IMR-90 (cell line): Measurements from ENCODE around the gene PALM. TPM values are rescaled to one million over a fixed set of nuclear protein-coding genes. Genes with fewer than 3 reads are reported as not detected.
A peak's percentile ranks its signal among the peaks of the same experiment; 100 is the strongest.

Experiments
- ATAC-seq: fragments of 200-7000 bp; cut with Tn5 transposase; 2 replicates; pipeline ENCODE4 v1.9.1; 2020; ENCODE audit warnings: low read depth, mild to moderate bottlenecking, moderate library complexity
- BruUV-seq: library from RNA; stranded (reverse); fragments of 400-500 nt; replicated peaks from 2 replicates; lab custom pipeline; 2021; lab: Mats Ljungman, UMichigan
- CTCF ChIA-PET: fragments of 300-600 bp; formaldehyde crosslinking; extraction: SDS; loops from one replicate; lab custom pipeline; 2021; ENCODE audit warnings: antibody characterized with exemption; lab: Yijun Ruan, JAX
- POLR2A ChIA-PET: fragments of 300-600 bp; sonication (Branson Sonifier 250); formaldehyde crosslinking; loops from one replicate; lab custom pipeline; 2022; ENCODE audit warnings: antibody characterized with exemption; ENCODE audit not compliant: unreplicated experiment; lab: Charles Lee
- DNase-seq: peaks from one replicate; pipeline ENCODE4 v3.0.0; 2013
- H2AFZ ChIP-seq: replicated peaks from 2 replicates; pipeline ENCODE3; 2013; ENCODE audit warnings: low read length, mild to moderate bottlenecking; ENCODE audit not compliant: poor library complexity
- H2AK5ac ChIP-seq: 2 replicates; pipeline ENCODE4 v1.6.1; 2013; ENCODE audit warnings: low read depth, low read length, inconsistent platforms
- H2AK9ac ChIP-seq: replicated peaks from 2 replicates; pipeline ENCODE3; 2013; ENCODE audit warnings: mild to moderate bottlenecking, low read depth, low read length, moderate library complexity; ENCODE audit not compliant: poor library complexity
- H2BK120ac ChIP-seq: 2 replicates; pipeline ENCODE4 v1.6.1; 2013; ENCODE audit warnings: low read depth, low read length, inconsistent platforms
- H2BK15ac ChIP-seq: 3 replicates; pipeline ENCODE4 v1.6.1; 2013; ENCODE audit warnings: low read depth, low read length, inconsistent platforms
- H2BK20ac ChIP-seq: 2 replicates; pipeline ENCODE4 v1.6.1; 2013; ENCODE audit warnings: low read depth, mild to moderate bottlenecking, inconsistent platforms, low read length, moderate library complexity
- H2BK5ac ChIP-seq: 2 replicates; pipeline ENCODE4 v1.6.1; 2013; ENCODE audit warnings: mild to moderate bottlenecking, low read depth, low read length, inconsistent platforms; ENCODE audit not compliant: poor library complexity, severe bottlenecking
- H3K14ac ChIP-seq: replicated peaks from 2 replicates; pipeline ENCODE4 v1.6.1; 2013; ENCODE audit warnings: low read depth, low read length, inconsistent platforms
- H3K18ac ChIP-seq: 2 replicates; pipeline ENCODE4 v1.6.1; 2013; ENCODE audit warnings: low read depth, low read length, control low read depth
- H3K23ac ChIP-seq: 2 replicates; pipeline ENCODE4 v1.6.1; 2013; ENCODE audit warnings: low read depth, low read length, inconsistent platforms
- H3K27ac ChIP-seq: 2 replicates; pipeline ENCODE4 v1.5.1; 2013; ENCODE audit warnings: mild to moderate bottlenecking, control low read depth, low read length; ENCODE audit not compliant: insufficient read depth
- H3K27me3 ChIP-seq: 2 replicates; pipeline ENCODE4 v1.6.1; 2013; ENCODE audit warnings: low read length; ENCODE audit not compliant: control insufficient read depth, insufficient read depth
- H3K36me3 ChIP-seq: 2 replicates; pipeline ENCODE4 v1.6.1; 2013; ENCODE audit warnings: low read length, mixed read lengths; ENCODE audit not compliant: control insufficient read depth, insufficient read depth
- H3K4ac ChIP-seq: 2 replicates; pipeline ENCODE4 v1.6.1; 2013; ENCODE audit warnings: low read depth, low read length, inconsistent platforms
- H3K4me1 ChIP-seq: 2 replicates; pipeline ENCODE4 v1.6.1; 2013; ENCODE audit warnings: low read length, mixed read lengths; ENCODE audit not compliant: control insufficient read depth, insufficient read depth
- H3K4me2 ChIP-seq: 2 replicates; pipeline ENCODE4 v1.6.1; 2013; ENCODE audit warnings: low read depth, mild to moderate bottlenecking, control low read depth, low read length, moderate library complexity
- H3K4me3 ChIP-seq: 2 replicates; pipeline ENCODE4 v1.5.1; 2013; ENCODE audit warnings: low read depth, mild to moderate bottlenecking, control low read depth, low read length, moderate library complexity; ENCODE audit not compliant: insufficient read depth
- H3K56ac ChIP-seq: 2 replicates; pipeline ENCODE4 v1.6.1; 2013; ENCODE audit warnings: low read length, inconsistent platforms; ENCODE audit not compliant: insufficient read depth; ENCODE audit errors: extremely low read depth
- H3K79me1 ChIP-seq, 2 experiments: 2 replicates each; pipeline ENCODE4 v1.6.1; 2013; ENCODE audit warnings: low read length in 2 of 2, inconsistent platforms in 1 of 2, low read depth in 1 of 2
- H3K9ac ChIP-seq: 2 replicates; pipeline ENCODE4 v1.6.1; 2013; ENCODE audit warnings: low read depth, low read length, control low read depth
- H3K9me1 ChIP-seq: 2 replicates; pipeline ENCODE4 v1.6.1; 2013; ENCODE audit warnings: low read length, inconsistent platforms; ENCODE audit not compliant: insufficient read depth
- H3K9me3 ChIP-seq: 2 replicates; pipeline ENCODE4 v1.6.1; 2013; ENCODE audit warnings: low read length; ENCODE audit not compliant: control insufficient read depth, insufficient read depth
- H4K20me1 ChIP-seq: 2 replicates; pipeline ENCODE4 v1.6.1; 2013; ENCODE audit warnings: low read length, inconsistent platforms; ENCODE audit not compliant: insufficient read depth
- H4K5ac ChIP-seq: 2 replicates; pipeline ENCODE4 v1.6.1; 2013; ENCODE audit warnings: mild to moderate bottlenecking, low read depth, low read length, control low read depth
- H4K8ac ChIP-seq, 2 experiments: 2 replicates each; pipeline ENCODE4 v1.6.1; 2013; ENCODE audit warnings: low read depth in 2 of 2, low read length in 2 of 2, control low read depth in 1 of 2, inconsistent platforms in 1 of 2
- H4K91ac ChIP-seq: 2 replicates; pipeline ENCODE4 v1.6.1; 2013; ENCODE audit warnings: low read depth, low read length, inconsistent platforms; ENCODE audit not compliant: insufficient read depth
- CEBPB ChIP-seq: IDR thresholded peaks from 2 replicates; pipeline ENCODE4 v1.6.1; 2012; ENCODE audit warnings: low read depth, low read length, improper control_type of control experiment
- RCOR1 ChIP-seq: IDR thresholded peaks from 2 replicates; pipeline ENCODE4 v1.6.1; 2012; ENCODE audit warnings: mild to moderate bottlenecking, low read length, improper control_type of control experiment; ENCODE audit not compliant: insufficient replicate concordance
- WGBS, 2 experiments: methylation state at CpG; one replicate each; pipeline versions ENCODE4 v1.1.5 to v1.1.7; 2013; ENCODE audit warnings: missing lambda C conversion rate in 2 of 2; ENCODE audit not compliant: insufficient read length in 1 of 2; ENCODE audit errors: extremely low coverage in 2 of 2; 5-methylcytosine and 5-hydroxymethylcytosine counted together
- dilution Hi-C: fragments of 300-500 bp; cut with HindIII; formaldehyde crosslinking; loops from one replicate; pipeline ENCODE4 v1.14.3; 2018; ENCODE audit warnings: low sequenced_read_pairs; ENCODE audit not compliant: unreplicated experiment
- in situ Hi-C: fragments of 300-500 bp; cut with MboI; formaldehyde crosslinking; loops from 3 replicates; pipeline ENCODE4 v1.14.3; 2019; ENCODE audit warnings: low sequenced_read_pairs, inconsistent platforms, mixed read lengths
- intact Hi-C: fragments of 100-400 bp; cut with micrococcal nuclease; formaldehyde crosslinking; loops from 2 replicates; pipeline ENCODE4 v1.10.0; 2022
- polyA plus RNA-seq, 3 experiments: library from polyadenylated mRNA; depleted of rRNA; stranded (reverse); fragments of >200 nt; gene quantifications; 2 replicates each; pipeline ENCODE4 v1.2.3, GENCODE V29; 2012; ENCODE audit warnings: low replicate concordance in 1 of 3
- total RNA-seq: library from RNA; depleted of rRNA; stranded (reverse); fragments of >200 nt; gene quantifications from 2 replicates; pipeline ENCODE4 v1.2.3, GENCODE V29; 2012

The PALM gene
- total and polyA plus RNA-seq, 2 of the 4 experiments (the other 2 are of a cell fraction), result 2.2 to 7.4 TPM

DNA sequence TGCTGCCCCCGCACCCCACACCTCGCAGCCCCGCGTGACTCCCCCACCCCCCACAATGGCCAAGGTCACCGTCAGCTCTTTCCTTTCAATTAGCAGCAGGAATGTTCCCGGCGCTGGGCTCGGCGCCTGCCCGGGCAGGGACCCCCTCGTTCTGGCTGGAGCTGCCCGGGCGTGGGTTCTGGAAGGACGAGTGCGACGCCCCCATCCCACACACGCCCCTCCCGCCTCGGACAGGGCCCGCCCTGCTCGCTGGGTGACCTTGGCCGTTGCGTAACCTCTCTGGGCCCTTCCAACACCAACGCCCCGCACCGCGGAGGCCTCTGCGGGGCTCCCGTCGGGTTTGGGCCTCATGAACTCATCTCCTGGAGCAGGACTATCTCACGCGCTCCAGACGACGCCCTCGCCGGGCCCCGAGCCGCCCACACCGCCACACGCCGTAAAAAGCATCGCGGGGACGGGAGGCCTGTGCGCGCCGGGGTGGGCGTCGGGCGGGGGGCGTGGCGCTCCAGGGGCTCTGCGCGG lies 10.3 kb downstream of the PALM start:
- Histone ChIP-seq H2BK20ac (no peak overlapping the region), H4K5ac (no peak overlapping the region), H2AK9ac (no peak overlapping the region), H2BK5ac (no peak overlapping the region), H3K23ac (no peak overlapping the region), H2AFZ (no peak overlapping the region), H3K4me3 (no peak overlapping the region), H3K14ac (no peak overlapping the region), H3K4me1 (peaks cover 4% of the 10 kb centered on the region; the same call in 1 of the 2 replicates), H4K20me1 (peaks cover 3% of the 10 kb centered on the region), H3K18ac (no peak overlapping the region), H2AK5ac (no peak overlapping the region), H2BK120ac (no peak overlapping the region), H3K27ac (no peak overlapping the region), H3K4me2 (no peak overlapping the region), H4K8ac (no peak overlapping the region), H3K79me1 (no peaks in the 10 kb centered on the region; a peak in 1 of 4 replicates), H3K36me3 (peaks cover 8% of the 10 kb centered on the region; the same call in 1 of the 2 replicates), H2BK15ac (no peak overlapping the region), H3K27me3 (peaks cover 2% of the 10 kb centered on the region; the same call in 1 of the 2 replicates), H3K9me3 (peaks cover 7% of the 10 kb centered on the region), H3K9me1 (no peaks in the 10 kb centered on the region), H3K56ac (no peak overlapping the region), H3K4ac (no peak overlapping the region), H4K91ac (no peak overlapping the region), H3K9ac (no peak overlapping the region)
- in situ Hi-C loops (no loop called here), dilution Hi-C loops (no loop called here), intact Hi-C loops (no loop called here)
- WGBS, 2 experiments, result 26% methylated on average over 22 of the region's 54 CpGs; no CpG with 5 or more reads in 1 of the 2 experiments
- ATAC-seq, result peak; percentile 36
- POLR2A ChIA-PET, result no interaction called here
- CTCF ChIA-PET, result no interaction called here
- BruUV-seq, result no TSS peak
- no peak for DNase-seq
- TF ChIP-seq CEBPB (peak; percentile 85), RCOR1 (no peak)
